GM20000 (cell line): ENCODE results near the gene OLIG2.

ENCODE experiments used
- DNase-seq: peaks from one replicate; pipeline ENCODE4 v3.0.0; 2012; ENCODE audit warnings: low spot score
- CTCF ChIP-seq: IDR thresholded peaks from 2 replicates; pipeline ENCODE4 v1.5.1; 2012; ENCODE audit warnings: mild to moderate bottlenecking, control low read depth; ENCODE audit errors: extremely low read depth, missing control alignments

The OLIG2 gene

GRCh38 chr21:32990666-32991065 lies 35.1 kb upstream of the OLIG2 start:
- TF ChIP-seq CTCF, result no peak
- no peak for DNase-seq

GRCh38 chr21:32991361-32991760 lies 34.4 kb upstream of the OLIG2 start:
- DNase-seq, result no peak
- no peak for TF ChIP-seq CTCF

- DNase-seq, result no peak
- TF ChIP-seq CTCF, result no peak
Observed at GRCh38 chr21:32993894-32994293, 31.8 kb upstream of the OLIG2 start.

GRCh38 chr21:32994305-32994704 lies 31.4 kb upstream of the OLIG2 start:
- TF ChIP-seq CTCF, result no peak
- no peak for DNase-seq

- no peak for DNase-seq
- no peak for TF ChIP-seq CTCF
Observed at GRCh38 chr21:33007747-33008146, 18.0 kb upstream of the OLIG2 start.

- DNase-seq, result no peak
- TF ChIP-seq CTCF, result no peak
Observed at GRCh38 chr21:33008333-33009051, 17.2 kb upstream of the OLIG2 start.

- DNase-seq, result no peak
Observed at GRCh38 chr21:33010931-33011330, 14.8 kb upstream of the OLIG2 start.

More at GRCh38 chr21:33010931-33011330, 14.8 kb upstream of the OLIG2 start:
- no peak for TF ChIP-seq CTCF
